Measurements from ENCODE around the gene DNASE1L1.

The DNASE1L1 gene

GRCh38 chrX:154428176-154429171 is 19.4 kb upstream of the DNASE1L1 start, which contains the start of gene ATP6AP1:
Gene ATP6AP1 (plus strand): TSS chrX:154428677. CDS start chrX:154428693, 16 bp downstream.
- Histone ChIP-seq H3K9me3 (ENCODE audit: insufficient read depth, low read depth, low read length) (no peaks in the 10 kb centered on the region), H3K4me2 (ENCODE audit: low read depth, low read length, poor library complexity, severe bottlenecking) (peak within 1 kb of the TSS; percentile 92), H2AFZ (ENCODE audit: low read length) (no peak within 1 kb of the TSS), H4K20me1 (ENCODE audit: insufficient read depth, low read length, poor library complexity, severe bottlenecking) (no peaks in the 10 kb centered on the region), H3K4me1 (ENCODE audit: insufficient read depth, low read length, poor library complexity, severe bottlenecking) (peaks cover 18% of the 10 kb centered on the region), H3K27me3 (ENCODE audit: insufficient read depth, low read length, poor library complexity, severe bottlenecking) (no peaks in the 10 kb centered on the region), H3K9me2 (replicated peaks; ENCODE audit: low read depth, low read length) (no peaks in the 10 kb centered on the region), H3K4me3 (ENCODE audit: low read length, poor library complexity, severe bottlenecking) (peak within 1 kb of the TSS; percentile 91), H3K36me3 (ENCODE audit: insufficient read depth, low read length) (no peaks in the 10 kb centered on the region), H3K9ac (ENCODE audit: low read depth, low read length, poor library complexity, severe bottlenecking) (peak within 1 kb of the TSS; percentile 81), H3K79me2 (ENCODE audit: insufficient read depth, low read length) (peaks cover 43% of the 10 kb centered on the region), H3F3A (ENCODE audit: low read depth) (no peaks in the 10 kb centered on the region)
- TF ChIP-seq CTCF (conservative IDR thresholded peaks at IDR 0.05; ENCODE audit: low read length), result peak; percentile 26; the same call in 1 of the 2 replicates
- no peak for TF ChIP-seq EZH2phosphoT487 (IDR thresholded peaks at IDR 0.05; ENCODE audit: borderline replicate concordance)

GRCh38 chrX:154426916-154427770 is 18.1 kb upstream of the DNASE1L1 start:
- no peaks in the 10 kb centered on the region for H3K9me3 ChIP-seq (ENCODE audit: insufficient read depth, low read depth, low read length)

More at GRCh38 chrX:154426916-154427770, 18.1 kb upstream of the DNASE1L1 start:
- Histone ChIP-seq H3K4me3 (ENCODE audit: low read length, poor library complexity, severe bottlenecking) (peak overlapping the region; percentile 91), H3K79me2 (ENCODE audit: insufficient read depth, low read length) (peaks cover 43% of the 10 kb centered on the region), H3K9ac (ENCODE audit: low read depth, low read length, poor library complexity, severe bottlenecking) (peak overlapping the region; percentile 81), H3K27me3 (ENCODE audit: insufficient read depth, low read length, poor library complexity, severe bottlenecking) (no peaks in the 10 kb centered on the region), H4K20me1 (ENCODE audit: insufficient read depth, low read length, poor library complexity, severe bottlenecking) (no peaks in the 10 kb centered on the region), H3K9me2 (replicated peaks; ENCODE audit: low read depth, low read length) (no peaks in the 10 kb centered on the region), H3F3A (ENCODE audit: low read depth) (no peaks in the 10 kb centered on the region), H3K4me1 (ENCODE audit: insufficient read depth, low read length, poor library complexity, severe bottlenecking) (peaks cover 18% of the 10 kb centered on the region), H3K36me3 (ENCODE audit: insufficient read depth, low read length) (no peaks in the 10 kb centered on the region), H3K4me2 (ENCODE audit: low read depth, low read length, poor library complexity, severe bottlenecking) (peak overlapping the region; percentile 92), H2AFZ (ENCODE audit: low read length) (no peak overlapping the region)
- no peak for TF ChIP-seq CTCF (conservative IDR thresholded peaks at IDR 0.05; ENCODE audit: low read length)
- TF ChIP-seq EZH2phosphoT487 (IDR thresholded peaks at IDR 0.05; ENCODE audit: borderline replicate concordance), result no peak
